H1 (cell line): ENCODE results near the gene RELL1. TPM values are rescaled to one million over a fixed set of nuclear protein-coding genes. Genes with fewer than 3 reads are reported as not detected.
A peak's percentile ranks its signal among the peaks of the same experiment; 100 is the strongest.

ENCODE experiments used
- CTCF ChIA-PET: fragments of 300-600 bp; sonication (Branson Sonifier 250); formaldehyde crosslinking; loops from one replicate; lab custom pipeline; 2021; ENCODE audit not compliant: partially characterized antibody; lab: Charles Lee
- POLR2A ChIA-PET: fragments of 300-600 bp; sonication (Branson Sonifier 250); formaldehyde crosslinking; loops from one replicate; lab custom pipeline; 2021; ENCODE audit warnings: inconsistent platforms; ENCODE audit not compliant: partially characterized antibody; lab: Charles Lee
- DNase-seq, 2 experiments: peaks; one replicate each; pipeline versions ENCODE4 v3.0.0 to v3.0.0-alpha.2; 2010 to 2022; ENCODE audit warnings: low spot score in 2 of 2, low read depth in 1 of 2, mixed read lengths in 1 of 2
- FAIRE-seq: peaks from 2 replicates; lab custom pipeline; 2011; peaks lifted over from hg19 to GRCh38; lab: Jason Lieb, UNC
- H2AFZ ChIP-seq: 2 replicates; pipeline ENCODE4 v1.8.1; 2012; ENCODE audit warnings: low read length, inconsistent platforms
- H2AK5ac ChIP-seq: 2 replicates; pipeline ENCODE4 v1.6.1; 2013; ENCODE audit warnings: low read depth, low read length
- H2BK120ac ChIP-seq: replicated peaks from 2 replicates; pipeline ENCODE3; 2013; ENCODE audit warnings: low read depth, low read length, inconsistent platforms
- H2BK12ac ChIP-seq: 2 replicates; pipeline ENCODE4 v1.6.1; 2013; ENCODE audit warnings: low read depth, low read length
- H2BK15ac ChIP-seq: 2 replicates; pipeline ENCODE4 v1.6.1; 2013; ENCODE audit warnings: low read length
- H2BK20ac ChIP-seq: 2 replicates; pipeline ENCODE4 v1.6.1; 2013; ENCODE audit warnings: low read length
- H2BK5ac ChIP-seq: 2 replicates; pipeline ENCODE4 v1.6.1; 2013; ENCODE audit warnings: low read depth, low read length
- H3K14ac ChIP-seq: 2 replicates; pipeline ENCODE4 v1.6.1; 2013; ENCODE audit warnings: inconsistent platforms; ENCODE audit not compliant: insufficient read length
- H3K18ac ChIP-seq: 2 replicates; pipeline ENCODE4 v1.6.1; 2013; ENCODE audit warnings: low read length; ENCODE audit errors: extremely low read depth
- H3K23ac ChIP-seq: 2 replicates; pipeline ENCODE4 v1.6.1; 2013; ENCODE audit warnings: inconsistent platforms; ENCODE audit not compliant: insufficient read length
- H3K23me2 ChIP-seq: 2 replicates; pipeline ENCODE4 v1.6.1; 2013; ENCODE audit warnings: low read depth, low read length
- H3K27ac ChIP-seq: 2 replicates; pipeline ENCODE4 v1.6.1; 2011; ENCODE audit warnings: low read depth, low read length, inconsistent platforms
- H3K27me3 ChIP-seq, 4 experiments: replicated peaks in 1 of 4; 1 replicate in 1 of 4; 2 replicates in 3 of 4; pipeline versions ENCODE4 v1.6.1 to v1.8.1; 2011 to 2013; ENCODE audit warnings: low read length in 3 of 4, mild to moderate bottlenecking in 3 of 4, inconsistent platforms in 2 of 4, mixed read lengths in 2 of 4, moderate library complexity in 1 of 4; ENCODE audit not compliant: control insufficient read depth in 3 of 4, insufficient read depth in 3 of 4; ENCODE audit errors: extremely low read depth in 1 of 4
- H3K36me3 ChIP-seq, 4 experiments: 2 replicates each; pipeline versions ENCODE4 v1.6.1 to v1.8.1; 2011 to 2013; ENCODE audit warnings: mild to moderate bottlenecking in 4 of 4, low read length in 3 of 4, moderate library complexity in 2 of 4, control low read depth in 1 of 4, inconsistent platforms in 1 of 4; ENCODE audit not compliant: insufficient read depth in 4 of 4, control insufficient read depth in 2 of 4
- H3K4ac ChIP-seq: replicated peaks from 2 replicates; pipeline ENCODE3; 2013; ENCODE audit warnings: low read length, low read depth, mixed read lengths, inconsistent platforms; ENCODE audit not compliant: insufficient read length
- H3K4me1 ChIP-seq, 4 experiments: replicated peaks in 1 of 4; 1 replicate in 1 of 4; 2 replicates in 3 of 4; pipeline versions ENCODE4 v1.6.1 to v1.8.1; 2011 to 2013; ENCODE audit warnings: low read length in 3 of 4, inconsistent platforms in 2 of 4, mixed read lengths in 1 of 4; ENCODE audit not compliant: insufficient read depth in 4 of 4, control insufficient read depth in 3 of 4
- H3K4me2 ChIP-seq, 2 experiments: 2 replicates each; pipeline versions ENCODE4 v1.6.1 to v1.8.1; 2011 to 2013; ENCODE audit warnings: low read depth in 2 of 2, low read length in 2 of 2, control low read depth in 1 of 2, inconsistent platforms in 1 of 2, mild to moderate bottlenecking in 1 of 2; ENCODE audit not compliant: insufficient read depth in 1 of 2
- H3K4me3 ChIP-seq, 4 experiments: fragments of 200-600, 300-600 bp in 1 of 4; sonication (generic), shearing (Covaris generic), sonication (Bioruptor Twin) in 1 of 4; 2 replicates each; pipeline versions ENCODE4 v1.5.1 to v1.8.1; 2011 to 2016; ENCODE audit warnings: low read length in 4 of 4, low read depth in 3 of 4, control low read depth in 2 of 4, inconsistent platforms in 2 of 4, mild to moderate bottlenecking in 2 of 4, mixed read lengths in 1 of 4, moderate library complexity in 1 of 4; ENCODE audit not compliant: insufficient read depth in 2 of 4; ENCODE audit errors: extremely low read depth in 1 of 4
- H3K56ac ChIP-seq: replicated peaks from 2 replicates; pipeline ENCODE3; 2013; ENCODE audit warnings: low read depth, mild to moderate bottlenecking, mixed read lengths, low read length, inconsistent platforms; ENCODE audit not compliant: insufficient read length
- H3K79me1 ChIP-seq: 2 replicates; pipeline ENCODE4 v1.6.1; 2013; ENCODE audit warnings: low read depth, low read length, control low read depth
- H3K79me2 ChIP-seq, 2 experiments: 2 replicates each; pipeline versions ENCODE4 v1.6.1 to v1.8.1; 2012 to 2013; ENCODE audit warnings: low read length in 2 of 2, mild to moderate bottlenecking in 2 of 2, inconsistent platforms in 1 of 2; ENCODE audit not compliant: insufficient read depth in 2 of 2, control insufficient read depth in 1 of 2
- H3K9ac ChIP-seq, 4 experiments: replicated peaks in 1 of 4; 1 replicate in 1 of 4; 2 replicates in 3 of 4; pipeline versions ENCODE4 v1.6.1 to v1.8.1; 2011 to 2013; ENCODE audit warnings: low read depth in 3 of 4, low read length in 3 of 4, control low read depth in 2 of 4, mild to moderate bottlenecking in 2 of 4, moderate library complexity in 2 of 4, inconsistent platforms in 1 of 4; ENCODE audit errors: extremely low read depth in 1 of 4
- H3K9me3 ChIP-seq, 2 experiments: 2 replicates each; pipeline versions ENCODE4 v1.6.1 to v1.8.1; 2012 to 2013; ENCODE audit warnings: mild to moderate bottlenecking in 2 of 2, moderate library complexity in 2 of 2, control low read depth in 1 of 2, inconsistent platforms in 1 of 2, low read depth in 1 of 2, low read length in 1 of 2, mixed read lengths in 1 of 2; ENCODE audit not compliant: insufficient read depth in 2 of 2
- H4K20me1 ChIP-seq, 2 experiments: replicated peaks in 1 of 2; 2 replicates each; pipeline versions ENCODE3 to v1.8.1; 2011 to 2013; ENCODE audit warnings: inconsistent platforms in 2 of 2, low read length in 2 of 2, mild to moderate bottlenecking in 1 of 2; ENCODE audit not compliant: insufficient read depth in 2 of 2, control insufficient read depth in 1 of 2
- H4K5ac ChIP-seq: 2 replicates; pipeline ENCODE4 v1.6.1; 2013; ENCODE audit warnings: low read length, low read depth, mixed read lengths, inconsistent platforms; ENCODE audit not compliant: insufficient read length
- H4K8ac ChIP-seq: 2 replicates; pipeline ENCODE4 v1.8.0; 2013; ENCODE audit warnings: mild to moderate bottlenecking, moderate library complexity, low read length, inconsistent platforms; ENCODE audit not compliant: insufficient read depth; ENCODE audit errors: extremely low read depth
- H4K91ac ChIP-seq: replicated peaks from 2 replicates; pipeline ENCODE3; 2013; ENCODE audit warnings: low read length, mixed read lengths, inconsistent platforms; ENCODE audit not compliant: insufficient read length
- RBBP5 ChIP-seq: IDR thresholded peaks from 2 replicates; pipeline ENCODE4 v1.7.1; 2012; ENCODE audit warnings: low read depth, mild to moderate bottlenecking, inconsistent platforms, low read length, moderate library complexity, borderline replicate concordance
- WGBS, 2 experiments: shearing (Covaris generic) in 1 of 2; methylation state at CpG; one replicate each; pipeline versions ENCODE4 v1.1.6 to v1.1.7; 2013 to 2015; ENCODE audit warnings: low lambda C conversion rate in 2 of 2, mixed read lengths in 2 of 2, inconsistent platforms in 1 of 2, low coverage in 1 of 2, missing lambda C conversion rate in 1 of 2; ENCODE audit not compliant: insufficient replicate concordance in 2 of 2, insufficient coverage in 1 of 2, insufficient read length in 1 of 2; ENCODE audit errors: extremely low coverage in 1 of 2, missing lambda C conversion rate in 1 of 2; 5-methylcytosine and 5-hydroxymethylcytosine counted together
- polyA plus RNA-seq, 7 experiments: library from polyadenylated mRNA; depleted of rRNA in 3 of 7; stranded (reverse) in 5 of 7; unstranded in 2 of 7; fragments of >200 nt in 5 of 7; fragments of 200-250 nt in 2 of 7; gene quantifications; 1 replicate in 5 of 7; 2 replicates in 1 of 7; 4 replicates in 1 of 7; pipeline versions ENCODE4 v1.2.1 to v1.2.3, GENCODE V29; 2011 to 2013; ENCODE audit warnings: missing spikeins in 2 of 7, mixed read lengths in 2 of 7
- total RNA-seq: library from RNA; stranded (reverse); fragmentation: NEBNext Ultra II Directional; extraction: Animal tissue kit (Norgen Biotek cat#: 25700); gene quantifications from 2 replicates; pipeline ENCODE4 v1.2.1, GENCODE V29; 2021
- TF ChIP-seq, protein P1 (sequence below): IDR thresholded peaks from 2 replicates; pipeline ENCODE4 v1.6.1; 2012; ENCODE audit warnings: low read length, inconsistent platforms

Gene RELL1
- total and polyA plus RNA-seq, 2 of the 8 experiments (the other 6 are each of a cell fraction or from before 2014, with no cell fraction given) = 2.1 to 14.1 TPM

DNA sequence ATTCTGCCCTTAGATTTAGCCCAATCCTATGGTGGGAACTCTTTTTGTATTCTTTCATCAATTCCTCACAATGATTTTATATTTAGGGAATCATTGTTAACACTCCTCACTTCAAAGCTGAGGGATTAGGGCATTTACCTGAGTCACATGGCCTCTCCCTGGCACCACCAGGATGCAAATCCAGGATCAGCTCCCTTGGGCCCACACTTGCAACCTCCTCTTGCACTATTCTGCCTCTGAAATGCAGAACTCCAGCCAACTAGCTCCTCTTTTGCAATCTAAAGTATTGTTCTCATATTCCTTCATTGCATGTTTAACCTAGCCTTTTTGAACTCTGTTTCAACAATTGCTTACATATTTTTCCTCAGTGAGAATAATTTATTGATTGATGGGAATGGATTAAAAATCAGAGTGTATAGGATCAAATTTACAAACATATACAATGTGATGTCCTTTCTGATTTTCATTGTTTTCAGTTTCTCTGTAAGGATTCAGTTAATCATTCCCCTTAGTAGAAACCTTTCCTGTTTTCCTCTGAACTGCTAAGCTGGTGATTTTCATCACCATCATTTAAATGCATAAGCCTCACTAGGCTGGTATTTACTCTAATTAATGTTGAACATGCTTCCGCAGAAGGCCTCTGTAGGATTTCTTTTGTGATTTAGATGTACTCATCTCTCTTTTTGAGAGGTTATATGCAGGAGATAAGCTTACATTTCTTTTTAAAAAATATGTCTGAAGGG lies 3.3 kb upstream of the RELL1 start:
- peaks cover 0 to 13% (median 7%) of the 10 kb centered on the region in 4 experiments; a peak in 5 of 7 replicates for H3K27me3 ChIP-seq
- no peak overlapping the region for H2BK15ac ChIP-seq
- no peak overlapping the region for H2AK5ac ChIP-seq
- FAIRE-seq = no peak
- no peak overlapping the region for H3K14ac ChIP-seq
- H3K9ac ChIP-seq = no peak overlapping the region
- no peak overlapping the region for H2BK5ac ChIP-seq
- no peaks in the 10 kb centered on the region for H3K79me1 ChIP-seq
- peak overlapping the region; percentile 52 for H4K5ac ChIP-seq
- H3K23me2 ChIP-seq = peaks cover 5% of the 10 kb centered on the region; the same call in 1 of the 2 replicates
- POLR2A ChIA-PET = interaction anchor here (0.9 kb wide), 1 partner anchor 22 kb away, joined by 4 read pairs; no protein-coding TSS in a partner anchor
- H3K23ac ChIP-seq = no peak overlapping the region
- H4K8ac ChIP-seq = no peak overlapping the region
- no peak for DNase-seq
- no peak overlapping the region for H2BK12ac ChIP-seq
- CTCF ChIA-PET = interaction anchor here (0.7 to 2.3 kb wide), 5 partner anchors 12 to 236 kb away, joined by 3 to 5 read pairs (median 3); a partner anchor contains a TSS
- H3K36me3 ChIP-seq = no peaks in the 10 kb centered on the region
- H3K79me2 ChIP-seq = no peaks in the 10 kb centered on the region
- H3K18ac ChIP-seq = no peak overlapping the region
- H3K4me1 ChIP-seq = peaks cover 2 to 12% (median 6%) of the 10 kb centered on the region in 4 experiments; a peak in 5 of 7 replicates
- H2AFZ ChIP-seq = no peak overlapping the region
- no peak overlapping the region for H4K91ac ChIP-seq
- no peak overlapping the region for H2BK20ac ChIP-seq
- peak overlapping the region; percentile 13 for H3K4ac ChIP-seq
- H3K9me3 ChIP-seq = no peaks in the 10 kb centered on the region
- H2BK120ac ChIP-seq = no peak overlapping the region
- 58% methylated on average over 1 of the region's 1 CpG; no CpG with 5 or more reads in 1 of the 2 experiments for WGBS, 2 experiments
- no peak overlapping the region for H3K56ac ChIP-seq
- no peak overlapping the region; a peak in 1 of 4 replicates for H3K4me2 ChIP-seq
- H3K27ac ChIP-seq = no peak overlapping the region
- no peak overlapping the region for H3K4me3 ChIP-seq
- H4K20me1 ChIP-seq = no peaks in the 10 kb centered on the region
- TF ChIP-seq, protein P1, sequence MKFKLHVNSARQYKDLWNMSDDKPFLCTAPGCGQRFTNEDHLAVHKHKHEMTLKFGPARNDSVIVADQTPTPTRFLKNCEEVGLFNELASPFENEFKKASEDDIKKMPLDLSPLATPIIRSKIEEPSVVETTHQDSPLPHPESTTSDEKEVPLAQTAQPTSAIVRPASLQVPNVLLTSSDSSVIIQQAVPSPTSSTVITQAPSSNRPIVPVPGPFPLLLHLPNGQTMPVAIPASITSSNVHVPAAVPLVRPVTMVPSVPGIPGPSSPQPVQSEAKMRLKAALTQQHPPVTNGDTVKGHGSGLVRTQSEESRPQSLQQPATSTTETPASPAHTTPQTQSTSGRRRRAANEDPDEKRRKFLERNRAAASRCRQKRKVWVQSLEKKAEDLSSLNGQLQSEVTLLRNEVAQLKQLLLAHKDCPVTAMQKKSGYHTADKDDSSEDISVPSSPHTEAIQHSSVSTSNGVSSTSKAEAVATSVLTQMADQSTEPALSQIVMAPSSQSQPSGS = no peak
- TF ChIP-seq RBBP5 = no peak
